OCI-LY1 (cell line): ENCODE results near the gene PCDHGC3.

Experiments
- H2AFZ ChIP-seq: fragments of 200-600 bp; sonication (generic), shearing (Covaris generic); 2 replicates; pipeline ENCODE4 v1.6.0; 2014; ENCODE audit warnings: antibody characterized with exemption, mild to moderate bottlenecking, low read length
- H3F3A ChIP-seq: fragments of 200-600 bp; sonication (generic), shearing (Covaris generic); 2 replicates; pipeline ENCODE4 v1.6.0; 2014; ENCODE audit warnings: mild to moderate bottlenecking, antibody characterized with exemption, low read length, moderate library complexity; ENCODE audit not compliant: insufficient read depth
- H3K27ac ChIP-seq: fragments of 200-600 bp; sonication (generic); 2 replicates; pipeline ENCODE4 v1.5.1; 2014; ENCODE audit warnings: low read length, mixed run types, mild to moderate bottlenecking, low read depth; ENCODE audit not compliant: poor library complexity, severe bottlenecking
- H3K27me3 ChIP-seq: fragments of 200-600 bp; sonication (generic); 2 replicates; pipeline ENCODE4 v1.6.0; 2014; ENCODE audit warnings: antibody characterized with exemption, mild to moderate bottlenecking, low read length, moderate library complexity; ENCODE audit not compliant: insufficient read depth
- H3K36me3 ChIP-seq: fragments of 200-600 bp; sonication (generic); 2 replicates; pipeline ENCODE4 v1.6.1; 2014; ENCODE audit warnings: mild to moderate bottlenecking, antibody characterized with exemption, low read length, moderate library complexity, mixed read lengths; ENCODE audit not compliant: insufficient read depth
- H3K4me1 ChIP-seq: fragments of 200-600 bp; sonication (generic); 2 replicates; pipeline ENCODE4 v1.5.1; 2014; ENCODE audit warnings: mild to moderate bottlenecking, low read length, moderate library complexity; ENCODE audit not compliant: insufficient read depth, severe bottlenecking
- H3K4me2 ChIP-seq: fragments of 200-600 bp; sonication (generic), shearing (Covaris generic); 2 replicates; pipeline ENCODE4 v1.6.1; 2014; ENCODE audit warnings: low read length
- H3K4me3 ChIP-seq: fragments of 200-600 bp; sonication (generic); 2 replicates; pipeline ENCODE4 v1.5.1; 2014; ENCODE audit warnings: low read length, low read depth, mild to moderate bottlenecking, mixed read lengths; ENCODE audit not compliant: poor library complexity, severe bottlenecking
- H3K79me2 ChIP-seq: fragments of 200-600 bp; shearing (Covaris generic); 2 replicates; pipeline ENCODE4 v1.6.1; 2016; ENCODE audit warnings: mixed run types, low read length, mixed read lengths; ENCODE audit not compliant: insufficient read depth
- H3K9ac ChIP-seq: fragments of 200-600 bp; sonication (generic), shearing (Covaris generic); 2 replicates; pipeline ENCODE4 v1.6.1; 2014; ENCODE audit warnings: mild to moderate bottlenecking, low read length, mixed read lengths
- H3K9me2 ChIP-seq: fragments of 200-600 bp; sonication (generic), shearing (Covaris generic); 2 replicates; pipeline ENCODE4 v1.6.1; 2014; ENCODE audit warnings: low read depth, mild to moderate bottlenecking, low read length, mixed read lengths
- H3K9me3 ChIP-seq: fragments of 200-600 bp; shearing (Covaris generic); 2 replicates; pipeline ENCODE4 v1.6.1; 2014; ENCODE audit warnings: low read length, mixed read lengths
- H4K20me1 ChIP-seq: fragments of 200-600 bp; sonication (generic), shearing (Covaris generic); 2 replicates; pipeline ENCODE4 v1.6.0; 2016; ENCODE audit warnings: mild to moderate bottlenecking, low read length; ENCODE audit not compliant: insufficient read depth
- CTCF ChIP-seq: fragments of 200-600 bp; sonication (generic), shearing (Covaris generic); IDR thresholded peaks from 2 replicates; pipeline ENCODE4 v1.5.1; 2017; ENCODE audit warnings: mild to moderate bottlenecking, antibody characterized with exemption, low read length, moderate library complexity, mixed read lengths
- EZH2 ChIP-seq: fragments of 200-600 bp; sonication (generic), shearing (Covaris generic); IDR thresholded peaks from 2 replicates; pipeline ENCODE4 v1.8.0; 2017; ENCODE audit warnings: borderline replicate concordance, mixed run types, mild to moderate bottlenecking, antibody characterized with exemption, low read length, moderate library complexity, mixed read lengths

The PCDHGC3 gene

GRCh38 chr5:141507387-141508091 is 31.8 kb downstream of the PCDHGC3 start:
- TF ChIP-seq CTCF (no peak), EZH2 (no peak)
- no peaks in the 10 kb centered on the region for H3K27me3 ChIP-seq
- H3K9ac ChIP-seq = peak overlapping the region; percentile 48
- H3K9me3 ChIP-seq = no peaks in the 10 kb centered on the region
- H3K4me2 ChIP-seq = peak overlapping the region; percentile 86
- H3K9me2 ChIP-seq = no peaks in the 10 kb centered on the region
- H2AFZ ChIP-seq = no peak overlapping the region
- no peaks in the 10 kb centered on the region for H4K20me1 ChIP-seq
- H3K4me3 ChIP-seq = peak overlapping the region; percentile 56
- no peaks in the 10 kb centered on the region for H3K36me3 ChIP-seq
- H3K27ac ChIP-seq = peak overlapping the region; percentile 90
- no peaks in the 10 kb centered on the region for H3F3A ChIP-seq
- peaks cover 75% of the 10 kb centered on the region for H3K4me1 ChIP-seq
- no peaks in the 10 kb centered on the region for H3K79me2 ChIP-seq

- no peak for TF ChIP-seq EZH2
- TF ChIP-seq CTCF = no peak
- Histone ChIP-seq H3K27me3 (no peaks in the 10 kb centered on the region), H3K36me3 (no peaks in the 10 kb centered on the region), H3K27ac (peak overlapping the region; percentile 90), H3K9ac (peak overlapping the region; percentile 48; the same call in 1 of the 2 replicates), H3K9me2 (no peaks in the 10 kb centered on the region), H3K4me3 (peak overlapping the region; percentile 56), H4K20me1 (no peaks in the 10 kb centered on the region), H3K79me2 (no peaks in the 10 kb centered on the region), H3K4me2 (peak overlapping the region; percentile 86), H3K9me3 (no peaks in the 10 kb centered on the region), H3F3A (no peaks in the 10 kb centered on the region), H2AFZ (no peak overlapping the region), H3K4me1 (peaks cover 83% of the 10 kb centered on the region)
These were observed 32.7 kb downstream of the PCDHGC3 start for GRCh38 chr5:141508440-141508797.

GRCh38 chr5:141508798-141509611 is 33.2 kb downstream of the PCDHGC3 start:
- no peaks in the 10 kb centered on the region for H3F3A ChIP-seq
- peak overlapping the region; percentile 90 for H3K27ac ChIP-seq
- no peak overlapping the region for H2AFZ ChIP-seq
- peak overlapping the region; percentile 86 for H3K4me2 ChIP-seq
- no peaks in the 10 kb centered on the region for H3K27me3 ChIP-seq
- H3K9ac ChIP-seq = peak overlapping the region; percentile 58; the same call in 1 of the 2 replicates
- TF ChIP-seq EZH2 = no peak
- peak overlapping the region; percentile 56 for H3K4me3 ChIP-seq
- H3K9me2 ChIP-seq = no peaks in the 10 kb centered on the region
- no peaks in the 10 kb centered on the region for H3K9me3 ChIP-seq
- H3K36me3 ChIP-seq = no peaks in the 10 kb centered on the region
- peaks cover 84% of the 10 kb centered on the region for H3K4me1 ChIP-seq
- no peaks in the 10 kb centered on the region for H4K20me1 ChIP-seq
- no peaks in the 10 kb centered on the region for H3K79me2 ChIP-seq
